DMS 273 (cell line): Measurements from ENCODE around the gene MMEL1.

Experiments
- DNase-seq: peaks from one replicate; lab custom pipeline; 2025; ENCODE audit not compliant: unreplicated experiment; lab: John Stamatoyannopoulos, UW

MMEL1 gene

DNA sequence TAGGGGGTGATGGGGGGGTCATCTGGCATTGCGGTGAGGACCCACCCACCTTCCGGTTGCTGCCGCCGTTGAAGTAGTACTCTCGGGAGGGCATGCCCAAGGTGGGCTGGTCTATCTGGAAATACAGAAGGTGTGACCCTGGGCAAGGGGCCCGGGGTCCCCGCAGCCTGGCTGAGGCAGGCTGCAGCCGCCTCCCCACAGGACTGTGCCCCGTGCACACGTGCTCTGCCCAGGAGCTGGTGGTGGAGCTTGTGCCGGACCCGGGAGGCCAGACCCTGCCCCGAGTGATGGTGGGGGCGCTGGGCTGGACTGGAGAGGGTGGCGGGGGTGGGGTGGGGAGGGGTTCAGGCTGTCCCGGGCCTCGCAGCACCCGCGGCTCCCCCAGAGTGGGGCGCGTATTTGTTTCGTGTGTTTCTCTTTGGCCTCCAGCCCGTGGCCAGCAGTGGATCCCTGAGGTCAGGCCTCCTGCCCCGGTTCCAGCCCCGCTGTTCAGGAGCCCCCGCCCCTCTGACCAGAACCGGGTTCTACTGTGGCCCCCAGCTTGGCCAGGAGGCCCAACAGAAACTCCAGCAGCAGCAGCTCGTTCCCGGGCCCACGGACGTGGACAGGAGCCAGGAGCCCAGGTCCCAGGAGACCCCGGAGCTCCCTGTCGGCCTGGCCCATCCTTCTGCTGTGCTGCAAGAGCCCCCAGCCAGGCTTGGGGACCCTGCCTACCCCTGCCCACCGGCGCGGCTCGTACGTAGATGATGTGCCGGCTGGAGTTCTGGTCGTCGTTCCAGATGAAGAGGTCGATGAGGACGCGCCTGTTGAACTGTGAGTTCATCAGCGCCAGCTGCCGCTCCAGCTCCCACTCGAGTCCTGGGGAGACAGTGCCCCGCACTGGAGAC is 27.1 kb downstream of the MMEL1 start:
- no peak for DNase-seq

DNA sequence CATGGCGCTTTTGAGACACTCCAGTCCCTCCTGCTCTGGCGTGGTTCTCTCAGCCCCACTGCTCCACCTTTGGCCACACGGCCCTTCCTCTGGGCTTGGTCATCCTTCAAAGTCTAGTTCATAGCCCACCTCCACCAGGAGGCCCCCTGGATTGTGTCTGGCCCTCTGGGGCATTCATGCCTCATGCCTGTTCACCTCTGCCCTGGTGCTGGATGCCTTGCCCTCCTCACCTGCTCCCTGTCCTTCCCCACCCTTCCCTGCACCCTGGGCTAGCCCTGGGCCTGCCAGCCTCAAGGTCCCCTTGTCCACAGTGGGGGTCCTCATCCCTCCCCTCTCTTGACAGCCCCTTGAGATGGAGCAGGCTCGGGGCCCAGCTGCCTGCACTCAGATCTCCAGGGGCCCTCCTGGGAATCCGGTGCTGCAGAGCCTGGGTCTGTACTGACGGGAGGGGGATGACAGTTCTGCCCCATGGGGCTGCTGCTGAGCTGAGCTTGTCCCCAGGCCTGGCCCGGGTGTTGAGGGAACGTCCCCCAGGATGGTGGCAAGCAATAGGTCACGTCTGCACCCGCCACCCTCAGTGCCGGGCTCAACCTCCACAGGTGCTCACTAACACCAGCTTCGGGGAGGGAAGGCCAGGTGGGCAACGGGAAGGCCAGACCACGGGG is 27.8 kb downstream of the MMEL1 start:
- no peak for DNase-seq

DNA sequence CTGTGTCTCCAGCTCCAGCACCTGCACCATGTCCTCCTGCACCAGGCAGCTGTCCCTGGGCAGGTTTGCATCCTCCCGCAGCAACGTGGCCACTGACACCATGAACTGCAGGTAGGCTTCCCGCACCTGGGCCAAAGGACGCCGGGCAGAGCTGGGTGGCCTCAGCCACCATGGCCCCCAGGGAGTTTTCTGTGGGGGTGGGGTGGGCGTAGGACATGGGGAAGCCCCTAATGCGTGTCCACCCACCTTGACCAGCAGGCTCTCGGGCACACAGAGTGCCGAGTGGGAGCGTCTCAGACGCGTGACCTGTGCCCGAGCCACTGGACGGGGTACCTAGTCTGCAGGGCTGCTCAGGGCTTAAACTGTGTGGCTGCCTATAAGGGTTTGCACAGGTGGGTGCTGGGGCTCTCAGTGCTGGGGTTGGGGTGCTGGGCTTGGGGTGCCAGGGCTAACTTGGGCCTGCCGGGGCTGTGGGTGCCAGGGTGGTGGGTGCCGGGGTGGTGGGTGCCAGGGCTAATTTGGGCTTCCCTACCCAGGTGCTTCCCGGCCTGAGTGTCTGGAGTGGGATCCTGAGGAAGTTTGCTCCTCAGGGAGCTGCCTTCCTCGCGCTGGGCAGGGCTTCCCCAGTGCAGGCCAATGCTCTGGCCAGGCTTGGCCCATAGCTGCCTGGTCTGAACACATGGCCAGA is 28.5 kb downstream of the MMEL1 start:
- no peak for DNase-seq

DNA sequence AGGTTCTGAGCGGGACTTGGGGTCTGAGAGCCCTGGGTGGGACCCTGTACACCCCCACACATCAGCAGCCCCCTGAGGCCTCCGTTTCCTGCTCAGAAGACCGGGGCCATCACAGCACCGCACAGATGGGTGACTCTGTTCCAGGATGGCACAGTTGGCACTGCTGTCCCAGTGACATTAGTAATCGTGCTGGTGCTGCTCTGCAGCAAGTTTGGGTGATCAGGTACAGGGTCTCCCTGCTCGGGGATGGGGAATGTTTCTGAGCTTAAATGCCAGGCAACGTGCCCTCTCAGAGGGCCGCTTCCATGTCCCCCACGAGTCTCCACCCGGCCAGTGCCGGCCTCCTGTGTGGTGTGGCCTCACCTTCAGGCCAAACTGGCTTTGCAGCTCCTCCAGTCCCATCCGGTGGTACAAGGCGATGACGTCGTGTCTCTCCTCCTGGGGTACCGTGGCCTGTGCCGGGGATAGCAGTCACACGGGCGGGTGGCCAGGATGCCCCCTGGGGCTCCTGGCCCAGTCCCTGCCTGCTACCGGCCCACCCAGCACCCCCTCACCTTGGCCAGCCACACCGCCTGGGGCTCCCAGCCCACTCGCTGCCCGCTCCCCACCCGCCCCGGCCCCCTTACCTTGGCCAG is 29.2 kb downstream of the MMEL1 start:
- no peak for DNase-seq

DNA sequence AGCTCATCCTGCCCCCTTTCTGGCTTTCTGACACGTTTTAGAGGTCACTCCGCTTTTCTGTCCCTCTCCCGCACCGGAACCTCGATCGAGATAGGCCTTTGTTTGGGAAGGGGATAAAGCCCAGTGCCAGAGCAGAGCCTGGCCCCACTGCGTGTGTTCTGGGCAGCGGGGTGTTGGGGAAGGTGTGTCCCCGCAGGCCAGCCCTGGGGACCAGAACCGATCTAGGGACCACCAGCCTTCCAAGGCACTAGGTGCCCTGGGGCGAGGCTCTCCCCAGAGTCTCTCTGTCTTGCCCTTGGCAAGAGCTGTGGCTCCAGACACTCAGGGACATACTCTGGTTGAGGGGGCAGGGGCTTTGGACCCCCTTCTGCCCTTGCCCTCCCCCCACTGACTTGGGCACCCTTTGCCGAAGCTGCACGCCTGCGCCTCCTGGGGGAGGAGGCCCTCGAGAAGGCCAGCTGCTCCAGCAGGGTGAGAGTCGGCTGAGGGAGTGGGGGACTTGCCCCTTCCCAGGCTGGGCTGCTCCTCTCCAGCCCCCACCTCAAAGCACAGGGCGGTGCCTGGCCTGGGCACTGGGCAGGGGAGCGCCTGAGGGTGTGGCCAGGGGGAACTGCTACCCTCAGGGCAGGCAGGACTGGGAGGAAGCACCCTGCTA is 29.8 kb downstream of the MMEL1 start:
- DNase-seq: no peak

DNA sequence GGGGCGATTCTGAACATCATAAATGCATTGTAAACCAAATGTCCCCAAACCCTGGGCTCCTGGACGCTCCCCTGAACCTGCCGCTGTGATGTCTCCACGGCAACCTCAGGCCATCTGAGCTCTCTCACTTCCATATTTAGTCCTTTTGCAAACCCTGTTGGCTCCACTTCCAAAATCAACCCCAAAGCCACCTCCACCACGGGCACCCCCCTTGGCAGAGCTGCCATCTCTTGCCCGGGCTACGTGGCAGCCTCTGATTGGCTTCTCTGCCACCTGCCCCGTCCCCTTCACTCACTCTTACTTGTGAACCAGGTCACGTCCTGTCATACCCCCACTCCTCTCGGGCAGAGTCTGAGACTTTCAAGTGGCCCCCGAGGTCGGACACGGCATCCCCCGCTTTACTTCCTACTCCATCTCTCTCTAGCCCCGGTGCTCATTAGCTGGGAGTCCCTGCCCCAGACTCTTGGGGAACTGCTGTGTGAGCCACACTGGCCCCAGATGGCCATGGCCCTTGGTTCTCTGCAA is 30.4 kb downstream of the MMEL1 start:
- DNase-seq: no peak

DNA sequence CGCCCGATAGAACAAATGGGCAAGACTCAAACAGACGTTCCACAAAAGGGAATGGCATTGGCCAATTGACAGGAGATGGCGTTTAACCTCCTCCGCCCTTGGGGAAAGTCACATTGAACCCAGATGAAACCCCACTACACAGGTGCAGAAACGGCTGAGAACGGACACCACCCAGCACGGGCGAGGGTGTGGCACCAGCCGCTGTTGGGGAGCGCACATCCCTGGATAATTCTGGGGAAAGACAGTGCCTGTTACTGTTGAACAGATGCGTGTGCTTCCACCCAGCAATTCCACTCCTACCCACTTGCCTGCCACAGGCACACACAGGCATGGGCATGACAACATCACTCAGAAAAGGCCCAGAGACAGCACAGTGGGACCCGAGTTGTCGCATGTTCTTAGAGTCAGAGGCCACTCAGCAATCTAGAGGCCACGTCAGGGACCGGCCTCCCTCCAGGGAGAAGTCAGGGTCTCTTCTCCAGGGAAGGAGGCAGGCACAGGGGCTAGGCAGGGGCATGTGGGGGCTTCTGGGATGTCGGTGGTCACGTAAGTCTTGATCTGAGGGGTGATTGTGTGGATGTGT is 31.0 kb downstream of the MMEL1 start:
- no peak for DNase-seq

DNA sequence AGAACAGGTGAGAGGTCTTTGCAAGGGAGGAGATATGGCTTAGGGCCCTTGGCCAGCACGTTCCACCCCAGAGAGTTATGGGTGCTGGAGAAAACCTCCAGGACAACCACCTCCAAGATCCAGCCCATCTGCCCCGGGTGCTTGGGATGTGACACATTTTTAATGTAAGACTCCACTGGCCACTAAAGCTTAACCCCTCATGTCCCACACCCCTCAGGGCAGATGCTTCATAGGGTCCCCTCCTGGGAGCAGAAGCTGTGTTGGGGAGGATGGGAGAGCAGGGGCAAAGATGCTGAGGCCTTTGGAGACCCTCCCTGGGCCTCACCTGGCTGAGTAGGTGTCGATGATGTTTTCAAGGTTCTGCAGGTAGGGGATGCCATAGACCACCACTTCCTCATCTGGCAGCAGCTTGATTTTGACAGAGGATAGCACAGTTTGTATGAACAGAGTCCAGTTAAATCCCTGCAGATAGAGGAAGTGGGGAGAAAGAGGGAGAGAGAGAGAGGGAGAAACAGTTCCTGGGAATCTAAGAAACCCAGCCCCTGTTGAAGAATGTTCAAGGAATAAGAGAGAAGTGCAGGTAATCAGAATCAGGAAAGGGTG is 34.4 kb downstream of the MMEL1 start:
- no peak for DNase-seq

DNA sequence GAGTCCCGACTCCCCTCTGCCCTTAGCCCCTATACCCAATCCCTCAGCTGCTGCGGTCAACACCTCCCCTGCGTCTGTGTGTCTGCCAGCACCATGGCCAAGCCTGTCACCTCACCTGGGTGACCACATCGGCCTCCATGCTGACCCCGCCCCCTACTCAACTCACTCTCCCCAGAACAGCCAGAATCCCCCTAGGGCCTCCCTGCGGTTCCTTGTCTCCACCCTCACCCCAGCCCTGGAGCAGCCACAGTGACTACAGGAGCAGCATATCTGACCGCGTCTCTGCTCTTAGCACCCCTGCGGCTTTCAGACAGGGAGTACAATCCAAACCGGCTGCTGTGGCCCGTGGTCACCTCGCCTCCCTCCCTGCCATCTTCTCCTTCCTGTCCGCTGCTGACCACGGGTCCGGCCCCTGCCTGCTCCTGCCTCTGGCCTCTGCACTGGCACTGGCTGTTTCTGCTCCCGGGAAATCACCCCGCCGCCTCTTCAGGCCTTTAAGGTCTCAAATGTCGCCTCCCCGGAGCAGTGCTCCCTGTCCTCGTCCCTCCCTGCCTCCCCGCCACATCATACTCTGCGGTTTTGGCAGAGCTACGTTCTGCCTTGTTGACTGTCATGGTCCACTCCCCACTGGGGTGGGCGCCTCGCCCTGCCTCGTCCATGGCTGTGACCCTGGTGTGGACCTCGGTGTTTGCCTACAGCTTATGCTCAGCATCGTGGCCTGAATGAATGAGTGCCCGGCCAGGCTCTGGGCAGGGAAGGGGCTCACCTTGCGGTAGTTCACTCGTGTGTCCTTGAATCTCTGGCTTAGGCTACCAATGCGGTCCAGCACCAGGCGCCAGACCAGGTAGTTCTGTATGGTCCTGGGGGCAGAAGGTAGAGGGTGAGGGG is 35.1 kb downstream of the MMEL1 start:
- no peak for DNase-seq

DNA sequence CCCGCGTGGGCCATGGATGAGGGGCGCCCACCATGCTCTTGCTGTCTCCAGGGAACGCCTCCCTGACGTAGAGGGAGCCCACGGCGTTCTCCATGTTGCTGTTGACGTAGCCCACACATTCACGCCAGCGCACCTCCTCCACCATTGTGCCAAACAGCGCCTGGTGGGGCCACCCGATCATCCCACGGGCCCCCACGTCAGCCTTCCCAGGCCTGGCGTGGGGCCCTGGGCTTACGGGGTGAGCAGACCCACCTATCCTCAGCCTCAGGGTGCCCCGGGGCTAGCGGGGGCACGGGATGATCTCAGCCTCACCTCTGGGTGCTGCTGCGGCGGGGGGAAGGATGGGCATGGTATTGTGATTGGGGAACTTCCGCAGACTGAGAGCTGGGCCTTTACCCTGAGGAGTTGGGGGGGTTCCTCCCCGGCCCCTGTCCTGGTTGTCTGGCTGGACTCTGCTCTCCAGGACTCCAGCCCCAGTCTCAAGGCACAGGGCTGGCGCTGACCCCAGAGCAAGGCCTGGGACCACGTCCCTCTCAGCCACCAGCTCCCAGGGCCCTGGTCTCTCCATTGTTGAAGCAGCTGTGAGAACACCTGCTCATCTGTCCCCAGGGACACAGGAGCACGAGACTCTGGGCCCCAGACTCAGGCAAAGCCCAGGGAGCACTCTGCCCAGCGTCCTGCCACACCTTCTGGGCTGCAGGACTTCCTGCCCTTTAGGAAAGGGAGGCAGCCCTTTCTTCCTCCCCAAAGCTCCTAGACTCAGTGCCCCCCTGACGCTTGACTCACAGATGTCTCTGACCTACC is 36.1 kb downstream of the MMEL1 start:
- DNase-seq: peak; percentile 41

DNA sequence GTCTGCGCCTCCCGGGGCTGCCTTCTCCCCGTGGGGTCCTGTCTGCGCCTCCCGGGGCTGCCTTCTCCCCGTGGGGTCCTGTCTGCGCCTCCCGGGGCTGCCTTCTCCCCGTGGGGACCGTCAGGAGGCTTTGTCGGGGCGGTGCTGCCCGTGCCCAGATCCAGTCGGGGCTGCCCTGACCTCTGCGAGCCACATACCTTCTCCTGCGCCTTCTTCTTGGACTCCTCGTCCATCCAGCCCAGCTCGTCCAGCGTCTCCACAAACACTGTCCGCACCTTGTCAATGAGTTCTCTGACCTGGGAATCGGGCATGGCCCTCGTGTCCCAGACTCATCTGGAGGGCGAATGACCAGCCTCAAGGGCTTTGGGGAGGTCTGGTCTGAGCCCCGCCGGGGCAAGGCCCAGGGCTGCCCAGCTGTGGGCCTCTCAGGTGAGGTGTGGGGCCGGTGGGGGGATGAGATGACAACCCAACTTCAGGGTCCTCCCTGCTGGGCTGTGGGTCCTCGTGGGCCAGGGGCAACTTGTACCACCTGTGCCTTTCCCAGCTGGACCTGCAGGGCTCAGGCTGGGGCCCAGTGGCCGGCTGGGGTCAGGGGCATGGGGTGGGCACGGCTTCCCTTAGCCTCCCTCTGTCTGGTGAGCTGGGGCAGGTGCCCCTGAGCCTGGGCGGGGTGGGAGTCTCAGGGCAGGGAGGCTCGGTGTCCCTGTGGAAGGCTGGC is 36.8 kb downstream of the MMEL1 start:
- DNase-seq: no peak

DNA sequence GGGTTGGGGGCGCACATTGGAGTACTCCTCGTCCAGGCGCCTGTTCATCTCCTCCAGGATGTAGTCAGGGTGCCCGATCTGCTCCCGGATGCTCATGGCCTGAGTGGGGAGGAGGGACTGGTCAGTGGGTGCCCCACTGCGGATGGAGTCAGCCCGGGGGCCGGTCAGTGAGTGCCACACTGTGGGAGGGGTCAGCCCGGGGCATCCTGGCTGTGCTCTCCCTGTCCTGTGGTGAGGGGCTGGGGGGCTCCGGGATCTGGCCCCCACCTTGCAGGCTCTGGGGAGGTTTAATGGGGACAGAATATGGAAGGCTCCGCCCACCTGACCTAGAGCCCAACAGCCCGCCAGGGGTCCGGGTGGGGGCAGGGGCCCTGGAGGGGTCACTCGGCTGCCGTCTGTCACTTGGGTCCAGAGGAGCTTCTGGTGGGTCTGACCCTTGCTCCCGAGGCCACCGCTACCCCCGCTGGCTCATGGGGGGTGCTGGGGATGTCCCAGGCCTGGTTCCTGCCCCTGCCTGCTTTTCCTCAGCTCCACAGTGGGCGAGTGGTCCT is 37.5 kb downstream of the MMEL1 start:
- DNase-seq: no peak

DNA sequence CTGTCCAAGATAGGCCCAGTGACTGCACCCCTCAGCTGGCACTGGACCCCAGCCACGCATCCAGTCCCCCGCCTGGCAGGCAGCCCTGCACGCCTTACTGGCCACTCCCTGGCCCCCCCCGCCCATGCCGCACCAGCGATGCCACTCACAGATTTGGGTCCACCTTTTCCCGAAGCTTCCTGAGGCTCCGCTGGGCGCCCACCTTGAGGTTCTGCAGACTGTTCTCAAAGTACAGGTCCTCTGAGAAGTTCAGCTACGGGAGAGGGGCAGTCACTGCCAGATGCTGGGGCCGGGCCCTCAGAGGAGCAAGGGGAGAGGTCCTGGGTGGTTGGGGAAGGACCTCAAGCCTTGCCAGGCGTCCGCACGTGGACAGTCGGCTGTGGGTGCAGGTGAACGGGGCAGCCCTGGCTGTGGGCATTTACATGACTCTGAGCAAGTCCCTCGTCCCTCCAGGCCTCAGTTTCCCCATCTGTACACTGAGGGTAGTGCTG is 38.1 kb downstream of the MMEL1 start:
- no peak for DNase-seq

DNA sequence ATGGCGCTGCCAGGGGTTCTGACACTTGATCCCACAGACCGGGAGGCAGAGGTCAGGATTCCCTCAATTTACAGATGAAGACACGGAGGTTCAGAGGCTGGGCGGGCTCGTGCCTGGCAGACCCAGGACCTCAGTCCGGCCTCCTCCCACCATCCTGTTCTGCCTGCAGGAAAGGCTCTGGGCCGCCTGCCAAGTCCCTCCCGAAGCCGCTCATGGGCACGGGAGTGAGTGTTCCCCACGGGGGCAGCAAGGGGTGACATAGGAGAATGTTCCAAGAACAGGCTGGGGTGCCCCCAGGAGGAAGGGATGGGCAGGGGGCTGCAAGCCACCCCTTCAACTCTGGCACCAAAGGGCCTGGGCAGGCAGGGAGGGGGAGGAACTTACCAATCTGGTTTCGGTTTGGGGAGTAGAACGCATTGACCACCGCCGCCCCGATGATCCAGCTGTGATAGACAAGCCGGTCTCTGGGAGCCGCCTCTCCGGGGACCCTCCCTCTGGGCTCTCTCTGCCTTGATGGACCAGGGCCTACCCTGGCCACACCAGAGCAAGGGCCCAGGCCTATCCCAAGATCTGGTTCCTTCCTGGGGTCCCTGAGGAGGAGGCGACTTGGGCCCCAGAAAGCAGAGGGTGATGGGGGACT is 38.7 kb downstream of the MMEL1 start:
- peak; percentile 61 for DNase-seq

DNA sequence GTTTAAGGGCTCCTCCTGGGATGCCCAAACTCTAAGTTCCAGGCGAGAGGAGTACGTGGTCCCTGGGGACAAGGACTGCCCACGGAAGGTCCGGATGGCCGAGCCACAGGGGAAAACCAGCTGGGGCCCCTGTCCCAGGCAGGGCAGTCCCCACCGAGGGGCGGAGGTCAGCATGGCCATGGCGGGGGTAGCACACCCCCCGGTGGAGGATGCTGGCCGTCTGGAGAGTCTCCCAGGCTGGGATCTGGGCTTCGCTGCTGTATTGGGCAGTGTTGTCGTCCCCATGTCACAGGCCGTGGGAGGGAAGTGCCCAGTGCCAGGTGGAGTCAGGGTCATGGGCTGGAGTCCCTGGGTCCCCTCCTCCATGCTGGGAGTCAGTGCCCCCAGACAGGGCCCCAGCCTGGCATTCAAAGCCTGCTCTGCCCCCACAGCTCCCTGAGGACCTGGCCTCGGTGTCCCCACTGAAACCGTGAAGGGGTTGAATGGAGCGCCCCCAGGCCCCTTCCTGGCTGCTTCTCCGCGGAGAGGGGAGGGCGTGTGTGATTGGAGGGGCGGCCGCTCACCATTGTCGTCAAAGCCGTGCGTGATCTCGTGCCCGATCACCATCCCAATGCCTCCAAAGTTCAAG is 39.5 kb downstream of the MMEL1 start:
- DNase-seq: no peak

DNA sequence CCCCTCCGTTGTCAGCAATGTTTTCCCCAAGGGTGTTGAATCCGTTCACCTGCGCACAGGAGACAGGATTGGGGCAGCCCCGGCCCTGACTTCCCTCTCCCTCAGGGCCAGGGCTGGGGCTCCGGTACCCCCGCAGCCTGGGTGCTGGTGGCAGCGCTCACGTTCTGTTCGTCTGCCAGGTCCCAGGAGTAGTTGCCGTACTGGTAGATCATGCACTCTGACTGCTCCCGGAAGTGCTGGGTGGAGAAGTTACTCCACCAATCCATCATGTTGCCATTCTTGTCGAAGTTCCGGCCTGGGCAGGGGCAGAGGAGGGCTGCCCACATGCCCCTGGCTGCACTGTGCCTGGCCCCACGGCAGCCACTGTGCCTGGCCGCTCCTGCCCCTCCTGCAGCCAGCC is 40.1 kb downstream of the MMEL1 start:
- no peak for DNase-seq
